SK-N-DZ (cell line): ENCODE measurements around the gene NFE2.
"Not testable (repeated sequence)": the region's sequence is repeated elsewhere in the genome, so short reads cannot be mapped to it uniquely, and the experiment has no call there.

Experiments
- DNase-seq: peaks from one replicate; pipeline ENCODE4 v3.0.0-alpha.2; 2015; ENCODE audit warnings: low spot score

NFE2 gene

GRCh38 chr12:54284070-54284780 lies 16.6 kb downstream of the NFE2 start:
- DNase-seq: not testable (repeated sequence)

GRCh38 chr12:54282949-54283593 lies 17.7 kb downstream of the NFE2 start:
- DNase-seq: no peak

GRCh38 chr12:54281694-54282093 lies 19.1 kb downstream of the NFE2 start:
- DNase-seq: not testable (repeated sequence)

- not testable (repeated sequence) for DNase-seq
Observed at GRCh38 chr12:54281261-54281638, 19.6 kb downstream of the NFE2 start.

- peak; percentile 100 for DNase-seq
Observed at GRCh38 chr12:54280468-54281260, 20.2 kb downstream of the NFE2 start, which contains the start of gene HNRNPA1. Gene HNRNPA1 (plus strand): TSS chr12:54280726. CDS start chr12:54280808, 82 bp downstream.

- DNase-seq: peak; percentile 100
Observed at GRCh38 chr12:54279632-54280467, 21.0 kb downstream of the NFE2 start, which contains the start of gene CBX5. Gene CBX5 (minus strand): TSS chr12:54280122. CDS start chr12:54257650, 22,472 bp downstream.

GRCh38 chr12:54279227-54279631 lies 21.6 kb downstream of the NFE2 start:
- no peak for DNase-seq

- no peak for DNase-seq
Observed at GRCh38 chr12:54277823-54278276, 23.0 kb downstream of the NFE2 start.

- no peak for DNase-seq
Observed at GRCh38 chr12:54276368-54276767, 24.4 kb downstream of the NFE2 start.

- no peak for DNase-seq
Observed at GRCh38 chr12:54273981-54274380, 26.8 kb downstream of the NFE2 start.

GRCh38 chr12:54272214-54272613 lies 28.6 kb downstream of the NFE2 start:
- no peak for DNase-seq

- no peak for DNase-seq
Observed at GRCh38 chr12:54270345-54270744, 30.5 kb downstream of the NFE2 start.

GRCh38 chr12:54266852-54267251 lies 34.0 kb downstream of the NFE2 start:
- DNase-seq: no peak

- DNase-seq: no peak
Observed at GRCh38 chr12:54265364-54265812, 35.4 kb downstream of the NFE2 start.

- DNase-seq: peak; percentile 76
Observed at GRCh38 chr12:54262403-54262925, 38.4 kb downstream of the NFE2 start.

GRCh38 chr12:54261815-54262402 lies 38.9 kb downstream of the NFE2 start:
- DNase-seq: no peak

- DNase-seq: peak; percentile 96
Observed at GRCh38 chr12:54259194-54260011, 41.4 kb downstream of the NFE2 start.

GRCh38 chr12:54258201-54258681 lies 42.6 kb downstream of the NFE2 start:
- no peak for DNase-seq

- DNase-seq: no peak
Observed at GRCh38 chr12:54257332-54257731, 43.5 kb downstream of the NFE2 start.
